Measurements from ENCODE around the gene MAPK10. TPM values are rescaled to one million over a fixed set of nuclear protein-coding genes. Genes with fewer than 3 reads are reported as not detected.

Gene MAPK10
- total and polyA plus RNA-seq, 9 of the 15 experiments (the other 6 are each of a cell fraction or from before 2014, with no cell fraction given): 0.10 to 0.53 (median 0.18) TPM; not detected in 4

GRCh38 chr4:86306816-86307215 lies 53.0 kb downstream of the MAPK10 start:
- in situ Hi-C loops (cut with MboI): no loop called here
- POLR2A ChIA-PET: no interaction called here

GRCh38 chr4:86302830-86303229 lies 57.0 kb downstream of the MAPK10 start:
- H4K20me1 ChIP-seq (replicated peaks; ENCODE audit: control insufficient read depth, insufficient read depth, low read length): no peaks in the 10 kb centered on the region
- no peaks in the 10 kb centered on the region for H3K79me2 ChIP-seq (ENCODE audit: control insufficient read depth, insufficient read depth, low read length)
- H3K4me2 ChIP-seq (ENCODE audit: insufficient read depth, low read length): no peak overlapping the region
- ATAC-seq (no peak), FAIRE-seq (no peak), DNase-seq (ENCODE audit: extremely low read depth in 1 of 4, low spot score in 3 of 4) (no peak)
- H3K9ac ChIP-seq (ENCODE audit: insufficient read depth in 1 of 2, low read depth in 2 of 2, low read length in 2 of 2): no peak overlapping the region
- H3K9me1 ChIP-seq (ENCODE audit: control insufficient read depth, insufficient read depth, low read length): no peaks in the 10 kb centered on the region
- POLR2A ChIA-PET: no interaction called here
- H3K27ac ChIP-seq (ENCODE audit: extremely low read depth, low read depth, low read length): no peak overlapping the region
- CTCF ChIA-PET (ENCODE audit: low intra/inter-chr PET ratio): no interaction called here
- no TSS peak for BruUV-seq (replicated peaks)
- no peaks in the 10 kb centered on the region for H3K27me3 ChIP-seq (ENCODE audit: control insufficient read depth in 2 of 2, insufficient read depth in 2 of 2, low read length in 2 of 2)
- no peaks in the 10 kb centered on the region for H3K9me3 ChIP-seq (replicated peaks; ENCODE audit: control insufficient read depth, insufficient read depth, low read depth, low read length)
- H3K4me1 ChIP-seq (replicated peaks in 1 of 2; ENCODE audit: control insufficient read depth in 2 of 2, insufficient read depth in 2 of 2, low read length in 2 of 2): no peaks in the 10 kb centered on the region
- no peak overlapping the region for H2AFZ ChIP-seq (ENCODE audit: low read depth, low read length)
- in situ Hi-C loops (cut with MboI): no loop called here
- H3K4me3 ChIP-seq: no peak overlapping the region
- no peaks in the 10 kb centered on the region for H3K36me3 ChIP-seq (ENCODE audit: control insufficient read depth, insufficient read depth, low read length)
- WGBS (ENCODE audit: insufficient coverage, low coverage, missing lambda C conversion rate): 0% methylated on average over 2 of the region's 2 CpGs
- intact Hi-C loops (cut with micrococcal nuclease): no loop called here
- TF ChIP-seq ZNF224 (CRISPR knock-in tag; IDR thresholded peaks at IDR 0.05): no peak
- no peak for TF ChIP-seq SPI1 (IDR thresholded peaks at IDR 0.05; ENCODE audit: borderline replicate concordance, low read depth, low read length)
- TF ChIP-seq E4F1 (CRISPR knock-in tag; IDR thresholded peaks at IDR 0.05; ENCODE audit: borderline replicate concordance): no peak
- TF ChIP-seq YBX1 (IDR thresholded peaks at IDR 0.05): no peak
- TF ChIP-seq ZNF274 (IDR thresholded peaks at IDR 0.05; ENCODE audit: borderline replicate concordance, low read depth, low read length): no peak
- TF ChIP-seq HDAC6 (IDR thresholded peaks at IDR 0.05; ENCODE audit: low read depth, low read length): no peak
- TF ChIP-seq ZSCAN29 (IDR thresholded peaks at IDR 0.05): no peak
- no peak for TF ChIP-seq TGIF2 (CRISPR knock-in tag; IDR thresholded peaks at IDR 0.05)
- no peak for TF ChIP-seq ZNF316 (IDR thresholded peaks at IDR 0.05)
- no peak for TF ChIP-seq CSDE1 (IDR thresholded peaks at IDR 0.05)

More at GRCh38 chr4:86306816-86307215, 53.0 kb downstream of the MAPK10 start:
- H3K9me3 ChIP-seq (replicated peaks; ENCODE audit: control insufficient read depth, insufficient read depth, low read depth, low read length): no peaks in the 10 kb centered on the region
- no TSS peak for BruUV-seq (replicated peaks)
- H4K20me1 ChIP-seq (replicated peaks; ENCODE audit: control insufficient read depth, insufficient read depth, low read length): no peaks in the 10 kb centered on the region
- H3K4me2 ChIP-seq (ENCODE audit: insufficient read depth, low read length): no peak overlapping the region
- H2AFZ ChIP-seq (ENCODE audit: low read depth, low read length): no peak overlapping the region
- DNase-seq (ENCODE audit: extremely low read depth in 1 of 4, low spot score in 3 of 4) (no peak), FAIRE-seq (no peak), ATAC-seq (no peak)
- no peak overlapping the region for H3K27ac ChIP-seq (ENCODE audit: extremely low read depth, low read depth, low read length)
- H3K9me1 ChIP-seq (ENCODE audit: control insufficient read depth, insufficient read depth, low read length): no peaks in the 10 kb centered on the region
- no peaks in the 10 kb centered on the region for H3K27me3 ChIP-seq (ENCODE audit: control insufficient read depth in 2 of 2, insufficient read depth in 2 of 2, low read length in 2 of 2)
- WGBS (ENCODE audit: insufficient coverage, low coverage, missing lambda C conversion rate): 0% methylated on average over 3 of the region's 3 CpGs
- intact Hi-C loops (cut with micrococcal nuclease): no loop called here
- H3K36me3 ChIP-seq (ENCODE audit: control insufficient read depth, insufficient read depth, low read length): no peaks in the 10 kb centered on the region
- TF ChIP-seq ZNF274 (IDR thresholded peaks at IDR 0.05; ENCODE audit: borderline replicate concordance, low read depth, low read length) (no peak), STAT5B (CRISPR knock-in tag; IDR thresholded peaks at IDR 0.05) (no peak), NCOR1 (IDR thresholded peaks at IDR 0.05) (no peak), KLF10 (CRISPR knock-in tag; IDR thresholded peaks at IDR 0.05) (no peak), LARP7 (IDR thresholded peaks at IDR 0.05) (no peak), ZKSCAN8 (CRISPR knock-in tag; IDR thresholded peaks at IDR 0.05) (no peak), ATF1 (CRISPR knock-in tag; IDR thresholded peaks at IDR 0.05) (no peak), ATF1 (tag; IDR thresholded peaks at IDR 0.05) (no peak), PHF21A (IDR thresholded peaks at IDR 0.05; ENCODE audit: borderline replicate concordance, low read depth) (no peak), KHSRP (IDR thresholded peaks at IDR 0.05) (no peak), SP2 (IDR thresholded peaks at IDR 0.05; ENCODE audit: extremely low read depth, low read depth, low read length, poor library complexity, severe bottlenecking) (no peak), FOXK2 (conservative IDR thresholded peaks at IDR 0.05 in 1 of 2, IDR thresholded peaks at IDR 0.05 in 1 of 2; ENCODE audit: low read depth in 2 of 2) (no peak), NR2C1 (IDR thresholded peaks at IDR 0.05) (no peak), NR2C1 (tag; IDR thresholded peaks at IDR 0.05) (no peak), MEF2D (tag; conservative IDR thresholded peaks at IDR 0.05; ENCODE audit: low read depth) (no peak), RBM22 (IDR thresholded peaks at IDR 0.05; ENCODE audit: low read depth, low read length, poor library complexity, severe bottlenecking) (no peak), SMAD3 (CRISPR knock-in tag; conservative IDR thresholded peaks at IDR 0.05) (no peak), CAMTA2 (CRISPR knock-in tag; conservative IDR thresholded peaks at IDR 0.05) (no peak), ZFPM2 (CRISPR knock-in tag; IDR thresholded peaks at IDR 0.05) (no peak), MYNN (IDR thresholded peaks at IDR 0.05) (no peak), MYNN (CRISPR knock-in tag; IDR thresholded peaks at IDR 0.05) (no peak)
- CTCF ChIA-PET (ENCODE audit: low intra/inter-chr PET ratio): no interaction called here
- no peak overlapping the region for H3K9ac ChIP-seq (ENCODE audit: insufficient read depth in 1 of 2, low read depth in 2 of 2, low read length in 2 of 2)
- no peaks in the 10 kb centered on the region for H3K4me1 ChIP-seq (replicated peaks in 1 of 2; ENCODE audit: control insufficient read depth in 2 of 2, insufficient read depth in 2 of 2, low read length in 2 of 2)
- no peak overlapping the region for H3K4me3 ChIP-seq
- H3K79me2 ChIP-seq (ENCODE audit: control insufficient read depth, insufficient read depth, low read length): no peaks in the 10 kb centered on the region
